NB4 (cell line): ENCODE measurements around the gene MBD5.

Experiments used
- POLR2A ChIP-seq: IDR thresholded peaks from 2 replicates; pipeline ENCODE4 v1.6.1; 2011; ENCODE audit warnings: mild to moderate bottlenecking; ENCODE audit not compliant: insufficient read length; ENCODE audit errors: extremely low read depth
- TF ChIP-seq, protein P1 (sequence below): IDR thresholded peaks from one replicate; pipeline ENCODE4 v1.5.1; 2012; ENCODE audit warnings: low read depth, low read length

DNA sequence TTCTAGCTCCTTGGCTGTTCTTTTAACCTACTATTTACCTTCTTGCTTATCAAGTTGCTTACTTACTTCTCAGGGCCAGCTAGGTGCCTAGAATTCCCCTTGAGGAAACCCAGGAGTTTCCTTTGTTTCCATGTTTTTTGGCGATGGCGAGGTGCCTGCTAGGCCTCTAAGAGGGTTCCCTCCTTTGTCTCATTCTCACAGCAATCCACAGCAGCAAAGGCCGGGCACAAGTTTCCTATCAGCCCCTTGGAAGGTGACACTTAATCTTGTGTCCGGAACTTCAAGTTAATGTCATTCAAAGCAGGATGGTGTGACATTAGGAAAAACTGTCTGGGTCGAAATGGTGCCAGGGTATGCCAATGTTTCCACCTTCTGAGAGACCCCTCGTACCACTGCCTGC, 521.7 kb downstream of the MBD5 start:
- TF ChIP-seq, protein P1, sequence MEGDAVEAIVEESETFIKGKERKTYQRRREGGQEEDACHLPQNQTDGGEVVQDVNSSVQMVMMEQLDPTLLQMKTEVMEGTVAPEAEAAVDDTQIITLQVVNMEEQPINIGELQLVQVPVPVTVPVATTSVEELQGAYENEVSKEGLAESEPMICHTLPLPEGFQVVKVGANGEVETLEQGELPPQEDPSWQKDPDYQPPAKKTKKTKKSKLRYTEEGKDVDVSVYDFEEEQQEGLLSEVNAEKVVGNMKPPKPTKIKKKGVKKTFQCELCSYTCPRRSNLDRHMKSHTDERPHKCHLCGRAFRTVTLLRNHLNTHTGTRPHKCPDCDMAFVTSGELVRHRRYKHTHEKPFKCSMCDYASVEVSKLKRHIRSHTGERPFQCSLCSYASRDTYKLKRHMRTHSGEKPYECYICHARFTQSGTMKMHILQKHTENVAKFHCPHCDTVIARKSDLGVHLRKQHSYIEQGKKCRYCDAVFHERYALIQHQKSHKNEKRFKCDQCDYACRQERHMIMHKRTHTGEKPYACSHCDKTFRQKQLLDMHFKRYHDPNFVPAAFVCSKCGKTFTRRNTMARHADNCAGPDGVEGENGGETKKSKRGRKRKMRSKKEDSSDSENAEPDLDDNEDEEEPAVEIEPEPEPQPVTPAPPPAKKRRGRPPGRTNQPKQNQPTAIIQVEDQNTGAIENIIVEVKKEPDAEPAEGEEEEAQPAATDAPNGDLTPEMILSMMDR, result no peak
- no peak for TF ChIP-seq POLR2A
